ENCODE data around the gene ADM5.

Gene ADM5

GRCh38 chr19:49686503-49687088 lies 2.8 kb upstream of the ADM5 start:
- Histone ChIP-seq H3K79me1 (replicated peaks; ENCODE audit: low read length, poor library complexity, severe bottlenecking) (peaks cover 22% of the 10 kb centered on the region), H4K8ac (ENCODE audit: low read length) (no peak overlapping the region), H2BK12ac (ENCODE audit: low read length in 2 of 2) (no peak overlapping the region), H2BK15ac (ENCODE audit: low read depth, poor library complexity, severe bottlenecking) (no peak overlapping the region), H3K27me3 (ENCODE audit: control insufficient read depth in 1 of 2, insufficient read depth in 1 of 2, low read length in 2 of 2) (no peaks in the 10 kb centered on the region), H3K4me3 (ENCODE audit: insufficient read depth in 1 of 2, low read depth in 1 of 2, low read length in 2 of 2) (no peak overlapping the region), H3K4ac (ENCODE audit: low read depth in 1 of 2, low read length in 2 of 2) (no peak overlapping the region), H3K23ac (ENCODE audit: low read length in 2 of 2) (no peak overlapping the region), H3K9ac (ENCODE audit: low read length) (no peak overlapping the region), H3K9me3 (ENCODE audit: control insufficient read depth, low read length) (no peaks in the 10 kb centered on the region), H3K4me2 (ENCODE audit: low read length, poor library complexity, severe bottlenecking) (no peak overlapping the region), H4K91ac (ENCODE audit: low read length) (no peak overlapping the region), H3K18ac (ENCODE audit: low read depth in 1 of 2, low read length in 2 of 2) (no peak overlapping the region), H3K36me3 (ENCODE audit: control insufficient read depth in 1 of 2, insufficient read depth in 2 of 2, low read depth in 1 of 2, low read length in 2 of 2) (peaks cover 53 to 70% of the 10 kb centered on the region in 2 experiments), H3K27ac (ENCODE audit: low read length, poor library complexity, severe bottlenecking) (no peak overlapping the region), H2BK120ac (ENCODE audit: low read depth, low read length) (no peak overlapping the region), H3K4me1 (ENCODE audit: control insufficient read depth, insufficient read depth, low read depth, low read length) (peaks cover 21% of the 10 kb centered on the region), H2BK5ac (ENCODE audit: low read depth, low read length, poor library complexity, severe bottlenecking) (no peak overlapping the region), H2AFZ (ENCODE audit: low read depth, low read length) (no peak overlapping the region), H2AK5ac (ENCODE audit: low read length, severe bottlenecking) (no peak overlapping the region), H3K14ac (ENCODE audit: low read length in 2 of 2) (no peak overlapping the region)
- 98% methylated on average over 13 of the region's 27 CpGs for WGBS
- no peak for DNase-seq

GRCh38 chr19:49687150-49687549 lies 2.2 kb upstream of the ADM5 start:
- no peak overlapping the region for H2BK120ac ChIP-seq (ENCODE audit: low read depth, low read length)
- H2BK12ac ChIP-seq (ENCODE audit: low read length in 2 of 2), result no peak overlapping the region
- 92% methylated on average over 11 of the region's 12 CpGs for WGBS
- no peak overlapping the region for H3K18ac ChIP-seq (ENCODE audit: low read depth in 1 of 2, low read length in 2 of 2)
- H3K79me1 ChIP-seq (replicated peaks; ENCODE audit: low read length, poor library complexity, severe bottlenecking), result peaks cover 23% of the 10 kb centered on the region
- H2BK15ac ChIP-seq (ENCODE audit: low read depth, poor library complexity, severe bottlenecking), result no peak overlapping the region
- no peak overlapping the region for H4K91ac ChIP-seq (ENCODE audit: low read length)
- no peak overlapping the region for H3K23ac ChIP-seq (ENCODE audit: low read length in 2 of 2)
- no peak overlapping the region for H3K27ac ChIP-seq (ENCODE audit: low read length, poor library complexity, severe bottlenecking)
- no peak for DNase-seq
- H3K9ac ChIP-seq (ENCODE audit: low read length), result no peak overlapping the region
- no peak overlapping the region for H3K14ac ChIP-seq (ENCODE audit: low read length in 2 of 2)
- H4K8ac ChIP-seq (ENCODE audit: low read length), result no peak overlapping the region
- peaks cover 48 to 64% of the 10 kb centered on the region in 2 experiments for H3K36me3 ChIP-seq (ENCODE audit: control insufficient read depth in 1 of 2, insufficient read depth in 2 of 2, low read depth in 1 of 2, low read length in 2 of 2)
- no peaks in the 10 kb centered on the region for H3K27me3 ChIP-seq (ENCODE audit: control insufficient read depth in 1 of 2, insufficient read depth in 1 of 2, low read length in 2 of 2)
- no peak overlapping the region for H2BK5ac ChIP-seq (ENCODE audit: low read depth, low read length, poor library complexity, severe bottlenecking)
- H3K4me1 ChIP-seq (ENCODE audit: control insufficient read depth, insufficient read depth, low read depth, low read length), result peaks cover 21% of the 10 kb centered on the region
- no peak overlapping the region for H3K4ac ChIP-seq (ENCODE audit: low read depth in 1 of 2, low read length in 2 of 2)
- no peaks in the 10 kb centered on the region for H3K9me3 ChIP-seq (ENCODE audit: control insufficient read depth, low read length)
- H2AK5ac ChIP-seq (ENCODE audit: low read length, severe bottlenecking), result no peak overlapping the region
- no peak overlapping the region for H2AFZ ChIP-seq (ENCODE audit: low read depth, low read length)
- no peak overlapping the region for H3K4me3 ChIP-seq (ENCODE audit: insufficient read depth in 1 of 2, low read depth in 1 of 2, low read length in 2 of 2)
- H3K4me2 ChIP-seq (ENCODE audit: low read length, poor library complexity, severe bottlenecking), result no peak overlapping the region

DNA sequence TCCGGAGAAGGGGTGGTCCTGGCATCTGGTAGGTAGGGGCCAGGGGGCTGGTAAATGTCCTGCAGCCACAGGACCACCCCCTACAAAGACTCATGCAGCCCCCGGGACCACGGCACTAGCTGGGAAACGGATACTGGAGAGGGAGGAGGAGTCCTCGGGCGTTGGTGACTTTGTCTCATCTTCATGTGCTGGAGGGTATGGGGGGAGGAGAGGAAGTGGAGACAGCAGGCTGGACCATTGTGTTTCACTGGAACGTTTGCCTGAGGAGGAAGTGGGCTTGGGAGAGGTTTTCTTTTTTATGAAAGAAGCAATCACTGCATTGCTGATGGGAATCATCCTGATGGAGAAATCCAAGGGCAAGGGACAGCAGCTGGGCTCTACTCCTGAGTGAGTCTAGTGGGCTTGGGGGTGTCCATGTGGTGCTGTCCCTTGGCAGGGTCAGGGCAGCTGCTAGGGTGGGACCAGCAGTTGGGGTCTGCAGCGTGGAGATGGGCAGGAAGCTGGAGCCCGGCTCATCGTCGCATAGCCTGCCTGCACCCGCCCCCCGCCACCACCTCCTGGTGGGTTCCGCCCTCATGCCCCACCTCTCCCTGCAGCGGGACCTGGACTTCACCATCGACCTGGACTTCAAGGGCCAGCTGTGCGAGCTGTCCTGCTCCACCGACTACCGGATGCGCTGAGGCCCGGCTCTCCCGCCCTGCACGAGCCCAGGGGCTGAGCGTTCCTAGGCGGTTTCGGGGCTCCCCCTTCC lies 1.7 kb upstream of the ADM5 start:
- 80% methylated on average over 20 of the region's 26 CpGs for WGBS
- H2BK12ac ChIP-seq (ENCODE audit: low read length in 2 of 2), result no peak overlapping the region
- no peak overlapping the region for H2BK5ac ChIP-seq (ENCODE audit: low read depth, low read length, poor library complexity, severe bottlenecking)
- no peaks in the 10 kb centered on the region for H3K27me3 ChIP-seq (ENCODE audit: control insufficient read depth in 1 of 2, insufficient read depth in 1 of 2, low read length in 2 of 2)
- H3K4ac ChIP-seq (ENCODE audit: low read depth in 1 of 2, low read length in 2 of 2), result no peak overlapping the region
- H2BK120ac ChIP-seq (ENCODE audit: low read depth, low read length), result no peak overlapping the region
- no peak overlapping the region for H3K23ac ChIP-seq (ENCODE audit: low read length in 2 of 2)
- no peak for DNase-seq
- H4K8ac ChIP-seq (ENCODE audit: low read length), result no peak overlapping the region
- no peak overlapping the region for H2AFZ ChIP-seq (ENCODE audit: low read depth, low read length)
- H3K4me1 ChIP-seq (ENCODE audit: control insufficient read depth, insufficient read depth, low read depth, low read length), result peaks cover 21% of the 10 kb centered on the region
- no peak overlapping the region for H2AK5ac ChIP-seq (ENCODE audit: low read length, severe bottlenecking)
- H3K79me1 ChIP-seq (replicated peaks; ENCODE audit: low read length, poor library complexity, severe bottlenecking), result peaks cover 26% of the 10 kb centered on the region
- H3K4me3 ChIP-seq (ENCODE audit: insufficient read depth in 1 of 2, low read depth in 1 of 2, low read length in 2 of 2), result no peak overlapping the region
- no peak overlapping the region for H2BK15ac ChIP-seq (ENCODE audit: low read depth, poor library complexity, severe bottlenecking)
- no peaks in the 10 kb centered on the region for H3K9me3 ChIP-seq (ENCODE audit: control insufficient read depth, low read length)
- no peak overlapping the region for H3K9ac ChIP-seq (ENCODE audit: low read length)
- no peak overlapping the region for H3K14ac ChIP-seq (ENCODE audit: low read length in 2 of 2)
- H3K27ac ChIP-seq (ENCODE audit: low read length, poor library complexity, severe bottlenecking), result no peak overlapping the region
- no peak overlapping the region for H4K91ac ChIP-seq (ENCODE audit: low read length)
- no peak overlapping the region for H3K4me2 ChIP-seq (ENCODE audit: low read length, poor library complexity, severe bottlenecking)
- H3K18ac ChIP-seq (ENCODE audit: low read depth in 1 of 2, low read length in 2 of 2), result no peak overlapping the region
- peaks cover 43 to 59% of the 10 kb centered on the region in 2 experiments for H3K36me3 ChIP-seq (ENCODE audit: control insufficient read depth in 1 of 2, insufficient read depth in 2 of 2, low read depth in 1 of 2, low read length in 2 of 2)

DNA sequence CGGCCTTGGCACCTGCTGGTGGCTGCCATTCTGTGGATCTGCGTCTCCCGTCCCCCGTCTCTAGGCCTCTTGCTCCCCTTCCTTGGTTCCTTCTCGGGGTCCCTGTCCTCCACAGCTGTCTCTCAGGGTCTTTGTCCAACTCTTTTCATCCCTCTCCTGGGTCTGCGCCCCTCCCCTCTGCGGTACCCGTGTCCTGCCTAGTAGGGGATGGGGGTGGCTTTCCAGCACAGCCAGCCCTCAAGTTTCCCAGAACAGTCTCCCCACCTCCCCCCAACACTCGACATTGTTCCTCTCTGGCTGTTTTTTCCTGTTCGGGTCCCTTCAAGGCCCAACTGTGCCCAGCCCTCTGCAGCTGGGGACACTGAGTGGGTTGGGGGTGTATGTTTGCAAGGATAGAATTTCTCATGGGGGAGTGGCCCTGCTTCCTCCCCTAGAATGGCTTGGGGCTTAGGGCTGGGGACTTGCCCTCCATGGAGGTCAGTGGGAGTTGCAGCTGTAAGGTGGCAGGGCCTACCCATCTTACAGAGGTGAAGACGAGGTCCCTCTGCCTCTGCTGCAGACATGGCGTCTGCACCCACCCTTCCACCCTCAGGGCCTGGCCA lies 762 bp upstream of the ADM5 start:
- Histone ChIP-seq H3K4me3 (ENCODE audit: insufficient read depth in 1 of 2, low read depth in 1 of 2, low read length in 2 of 2) (no peak overlapping the region), H3K4ac (ENCODE audit: low read depth in 1 of 2, low read length in 2 of 2) (no peak overlapping the region), H2BK12ac (ENCODE audit: low read length in 2 of 2) (no peak overlapping the region), H3K4me1 (ENCODE audit: control insufficient read depth, insufficient read depth, low read depth, low read length) (peaks cover 21% of the 10 kb centered on the region), H2AFZ (ENCODE audit: low read depth, low read length) (no peak overlapping the region), H3K14ac (ENCODE audit: low read length in 2 of 2) (no peak overlapping the region), H4K91ac (ENCODE audit: low read length) (no peak overlapping the region), H3K79me1 (replicated peaks; ENCODE audit: low read length, poor library complexity, severe bottlenecking) (peaks cover 26% of the 10 kb centered on the region), H2BK15ac (ENCODE audit: low read depth, poor library complexity, severe bottlenecking) (no peak overlapping the region), H2AK5ac (ENCODE audit: low read length, severe bottlenecking) (no peak overlapping the region), H3K27me3 (ENCODE audit: control insufficient read depth in 1 of 2, insufficient read depth in 1 of 2, low read length in 2 of 2) (no peaks in the 10 kb centered on the region), H3K4me2 (ENCODE audit: low read length, poor library complexity, severe bottlenecking) (no peak overlapping the region), H3K27ac (ENCODE audit: low read length, poor library complexity, severe bottlenecking) (no peak overlapping the region), H4K8ac (ENCODE audit: low read length) (no peak overlapping the region), H3K9me3 (ENCODE audit: control insufficient read depth, low read length) (no peaks in the 10 kb centered on the region), H2BK5ac (ENCODE audit: low read depth, low read length, poor library complexity, severe bottlenecking) (no peak overlapping the region), H3K36me3 (ENCODE audit: control insufficient read depth in 1 of 2, insufficient read depth in 2 of 2, low read depth in 1 of 2, low read length in 2 of 2) (peaks cover 38 to 58% of the 10 kb centered on the region in 2 experiments), H3K9ac (ENCODE audit: low read length) (no peak overlapping the region), H3K23ac (ENCODE audit: low read length in 2 of 2) (no peak overlapping the region), H3K18ac (ENCODE audit: low read depth in 1 of 2, low read length in 2 of 2) (no peak overlapping the region), H2BK120ac (ENCODE audit: low read depth, low read length) (no peak overlapping the region)
- 91% methylated on average over 10 of the region's 12 CpGs for WGBS
- DNase-seq, result no peak

Measured in mesenchymal stem cell (in vitro differentiated cells and primary cell).